Measurements from ENCODE around the gene STXBP1. TPM values are rescaled to one million over a fixed set of nuclear protein-coding genes. Genes with fewer than 3 reads are reported as not detected.
A peak's percentile ranks its signal among the peaks of the same experiment; 100 is the strongest.

STXBP1 gene
- total RNA-seq, 1 donor from 2014 or later = 23.4 TPM

DNA sequence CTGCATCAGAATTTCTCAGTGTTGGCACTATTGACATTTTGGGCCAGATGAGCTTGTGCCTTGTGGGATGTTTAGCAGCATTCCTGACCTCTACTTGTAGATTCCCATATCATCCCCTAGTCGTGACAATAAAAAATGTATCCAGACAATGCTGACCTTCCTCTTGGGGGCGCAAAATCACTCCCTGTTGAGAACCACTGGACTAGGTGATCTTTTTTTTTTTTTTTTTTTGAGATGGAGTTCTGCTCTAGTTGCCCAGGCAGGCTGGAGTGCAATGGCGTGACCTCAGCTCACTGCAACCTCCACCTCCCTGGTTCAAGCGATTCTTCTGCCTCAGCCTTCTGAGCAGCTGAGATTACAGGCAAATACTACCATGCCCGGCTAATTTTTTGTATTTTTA is 22.6 kb downstream of the STXBP1 start:
- Mint-ChIP-seq H3K27me3 (no peaks in the 10 kb centered on the region), H3K4me1 (ENCODE audit: low read depth) (peaks cover 6% of the 10 kb centered on the region), H3K4me3 (ENCODE audit: low read depth) (no peak overlapping the region), H3K9me3 (ENCODE audit: low read depth) (no peaks in the 10 kb centered on the region), H3K36me3 (ENCODE audit: insufficient read depth) (no peaks in the 10 kb centered on the region), H3K27ac (no peak overlapping the region)
- TF ChIP-seq, protein P1, sequence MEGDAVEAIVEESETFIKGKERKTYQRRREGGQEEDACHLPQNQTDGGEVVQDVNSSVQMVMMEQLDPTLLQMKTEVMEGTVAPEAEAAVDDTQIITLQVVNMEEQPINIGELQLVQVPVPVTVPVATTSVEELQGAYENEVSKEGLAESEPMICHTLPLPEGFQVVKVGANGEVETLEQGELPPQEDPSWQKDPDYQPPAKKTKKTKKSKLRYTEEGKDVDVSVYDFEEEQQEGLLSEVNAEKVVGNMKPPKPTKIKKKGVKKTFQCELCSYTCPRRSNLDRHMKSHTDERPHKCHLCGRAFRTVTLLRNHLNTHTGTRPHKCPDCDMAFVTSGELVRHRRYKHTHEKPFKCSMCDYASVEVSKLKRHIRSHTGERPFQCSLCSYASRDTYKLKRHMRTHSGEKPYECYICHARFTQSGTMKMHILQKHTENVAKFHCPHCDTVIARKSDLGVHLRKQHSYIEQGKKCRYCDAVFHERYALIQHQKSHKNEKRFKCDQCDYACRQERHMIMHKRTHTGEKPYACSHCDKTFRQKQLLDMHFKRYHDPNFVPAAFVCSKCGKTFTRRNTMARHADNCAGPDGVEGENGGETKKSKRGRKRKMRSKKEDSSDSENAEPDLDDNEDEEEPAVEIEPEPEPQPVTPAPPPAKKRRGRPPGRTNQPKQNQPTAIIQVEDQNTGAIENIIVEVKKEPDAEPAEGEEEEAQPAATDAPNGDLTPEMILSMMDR (IDR thresholded peaks at IDR 0.05; ENCODE audit: unreplicated experiment) = no peak
- no peak for DNase-seq (ENCODE audit: low spot score, unreplicated experiment)

DNA sequence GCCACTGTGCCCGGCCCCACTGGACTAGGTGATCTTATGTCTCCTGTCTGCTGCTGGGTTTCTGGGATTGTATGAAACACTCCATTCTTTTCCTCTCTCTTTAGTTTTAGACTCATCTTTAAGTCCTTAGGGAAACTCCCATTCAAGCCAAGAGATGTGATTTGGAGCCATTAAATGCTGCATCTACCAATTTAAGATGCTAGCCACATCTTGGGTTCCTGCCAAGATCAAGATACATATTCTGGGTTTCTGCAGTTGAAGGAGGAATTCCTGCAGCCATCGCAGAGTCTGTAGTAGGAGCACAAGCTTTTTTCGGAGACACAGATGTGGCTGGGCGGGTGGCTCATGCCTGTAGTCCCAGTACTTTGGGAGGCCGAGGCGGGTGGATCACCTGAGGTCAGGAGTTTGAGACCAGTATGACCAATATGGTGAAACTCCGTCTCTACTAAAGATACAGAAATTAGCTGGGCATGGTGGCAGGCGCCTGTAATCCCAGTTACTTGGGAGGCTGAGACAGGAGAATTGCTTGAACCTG is 23.2 kb downstream of the STXBP1 start:
- no peak overlapping the region for H3K4me3 Mint-ChIP-seq (ENCODE audit: low read depth)
- H3K27ac Mint-ChIP-seq = no peak overlapping the region
- no peaks in the 10 kb centered on the region for H3K9me3 Mint-ChIP-seq (ENCODE audit: low read depth)
- H3K36me3 Mint-ChIP-seq (ENCODE audit: insufficient read depth) = no peaks in the 10 kb centered on the region
- DNase-seq (ENCODE audit: low spot score, unreplicated experiment) = no peak
- H3K27me3 Mint-ChIP-seq = no peaks in the 10 kb centered on the region
- peaks cover 6% of the 10 kb centered on the region for H3K4me1 Mint-ChIP-seq (ENCODE audit: low read depth)
- TF ChIP-seq, protein P1 (IDR thresholded peaks at IDR 0.05; ENCODE audit: unreplicated experiment) = no peak

DNA sequence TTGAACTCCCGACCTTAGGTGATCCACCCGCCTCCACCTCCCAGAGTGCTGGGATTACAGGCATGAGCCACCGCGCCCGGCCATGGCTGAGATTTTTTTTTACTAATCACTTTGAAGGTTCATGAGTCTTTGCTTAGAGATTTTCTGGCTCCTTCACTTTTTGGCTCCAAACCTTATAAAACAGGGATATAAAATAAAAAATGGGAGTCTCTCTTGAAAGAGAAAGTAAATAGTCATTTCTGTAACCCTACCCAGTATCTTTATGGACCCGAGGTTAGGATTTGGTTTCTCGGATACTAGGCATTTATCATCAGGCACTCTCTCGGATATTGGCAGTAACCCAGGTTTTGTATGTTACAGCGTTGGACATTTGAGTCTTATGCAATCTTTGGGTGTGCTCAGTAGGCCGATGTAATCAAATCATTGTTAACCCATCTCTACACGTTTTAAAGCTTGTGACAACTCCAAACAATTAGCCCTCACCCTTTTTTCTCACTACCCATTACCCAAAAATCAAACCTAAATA is 25.3 kb downstream of the STXBP1 start:
- Mint-ChIP-seq H3K36me3 (ENCODE audit: insufficient read depth) (no peaks in the 10 kb centered on the region), H3K27me3 (no peaks in the 10 kb centered on the region), H3K27ac (no peak overlapping the region), H3K4me3 (ENCODE audit: low read depth) (no peak overlapping the region), H3K4me1 (ENCODE audit: low read depth) (peaks cover 14% of the 10 kb centered on the region), H3K9me3 (ENCODE audit: low read depth) (no peaks in the 10 kb centered on the region)
- no peak for DNase-seq (ENCODE audit: low spot score, unreplicated experiment)
- TF ChIP-seq, protein P1 (IDR thresholded peaks at IDR 0.05; ENCODE audit: unreplicated experiment) = no peak

DNA sequence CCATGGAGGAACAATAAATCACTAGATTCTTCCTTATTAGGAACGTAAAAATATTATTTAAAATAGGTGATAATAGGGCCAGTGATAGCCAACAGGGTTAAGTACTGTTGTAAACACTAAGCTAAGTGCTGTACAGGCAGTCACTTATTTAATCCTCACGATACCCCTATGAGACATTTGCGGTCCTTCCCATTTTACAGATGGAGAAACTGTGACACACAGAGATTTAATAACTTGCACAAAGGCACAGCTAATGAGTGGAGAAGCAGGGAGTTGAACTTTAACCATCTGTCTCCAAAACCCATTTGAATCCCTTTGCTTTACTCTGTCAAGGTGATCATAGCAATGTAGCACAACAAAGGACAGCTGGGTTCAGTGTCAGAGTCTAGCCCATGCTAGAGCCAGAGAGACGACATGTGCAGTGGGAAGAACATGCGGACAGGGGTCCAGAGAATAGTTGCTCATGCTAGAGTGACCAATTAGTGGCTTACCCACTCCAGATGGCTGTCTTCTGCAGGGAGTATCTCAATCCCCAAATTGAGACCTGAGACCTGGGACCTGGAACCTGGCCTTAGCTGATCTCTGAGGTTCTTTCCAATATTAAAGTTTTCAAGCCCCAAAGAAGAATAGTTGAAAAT is 28.9 kb downstream of the STXBP1 start:
- Mint-ChIP-seq H3K4me1 (ENCODE audit: low read depth) (peaks cover 18% of the 10 kb centered on the region), H3K27ac (no peak overlapping the region), H3K9me3 (ENCODE audit: low read depth) (no peaks in the 10 kb centered on the region), H3K27me3 (no peaks in the 10 kb centered on the region), H3K36me3 (ENCODE audit: insufficient read depth) (no peaks in the 10 kb centered on the region), H3K4me3 (ENCODE audit: low read depth) (no peak overlapping the region)
- TF ChIP-seq, protein P1 (IDR thresholded peaks at IDR 0.05; ENCODE audit: unreplicated experiment) = no peak
- DNase-seq (ENCODE audit: low spot score, unreplicated experiment) = no peak

DNA sequence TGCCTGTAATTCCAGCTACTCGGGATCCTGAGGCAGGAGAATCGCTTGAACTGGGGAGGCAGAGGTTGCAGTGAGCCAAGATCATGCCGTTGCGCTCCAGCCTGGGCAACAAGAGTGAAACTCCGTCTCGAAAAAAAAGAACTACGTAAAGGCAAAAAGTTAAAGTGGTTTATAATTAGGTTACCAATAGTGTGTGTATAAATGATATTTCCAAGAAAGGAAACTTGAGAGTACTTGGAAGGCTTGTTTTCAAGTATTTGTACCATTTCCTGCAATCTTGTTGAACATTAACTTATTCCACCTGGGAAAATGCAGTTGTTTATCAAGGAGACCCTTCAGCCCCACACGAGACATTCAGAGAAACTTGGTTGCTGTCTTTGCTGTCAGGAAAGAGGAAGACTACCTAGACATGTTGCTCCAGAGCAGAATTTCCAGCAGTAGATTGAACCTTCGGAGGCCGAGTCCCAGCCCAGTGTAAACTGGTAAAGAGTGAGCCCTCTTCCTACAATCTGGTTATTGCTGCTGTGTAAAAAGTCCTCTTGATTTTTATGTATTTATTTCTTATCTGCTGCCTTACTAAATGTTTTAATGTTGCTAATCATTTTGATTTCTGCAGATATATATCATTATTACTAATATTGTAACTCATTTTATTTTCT is 30.1 kb downstream of the STXBP1 start:
- H3K4me3 Mint-ChIP-seq (ENCODE audit: low read depth) = peak overlapping the region; percentile 52
- no peaks in the 10 kb centered on the region for H3K9me3 Mint-ChIP-seq (ENCODE audit: low read depth)
- H3K27ac Mint-ChIP-seq = peak overlapping the region; percentile 33
- no peak for DNase-seq (ENCODE audit: low spot score, unreplicated experiment)
- no peaks in the 10 kb centered on the region for H3K36me3 Mint-ChIP-seq (ENCODE audit: insufficient read depth)
- peaks cover 14% of the 10 kb centered on the region for H3K4me1 Mint-ChIP-seq (ENCODE audit: low read depth)
- no peaks in the 10 kb centered on the region for H3K27me3 Mint-ChIP-seq
- TF ChIP-seq, protein P1 (IDR thresholded peaks at IDR 0.05; ENCODE audit: unreplicated experiment) = no peak

Measured in progenitor cell of endocrine pancreas (in vitro differentiated cells).